DOHH2 (cell line): Measurements from ENCODE around the gene SHCBP1L.

Experiments
- H3F3A ChIP-seq: fragments of 200-600 bp; sonication (generic), shearing (Covaris generic); 2 replicates; pipeline ENCODE4 v1.6.0; 2016; ENCODE audit warnings: antibody characterized with exemption, mild to moderate bottlenecking; ENCODE audit not compliant: control insufficient read depth, insufficient read depth
- H3K27ac ChIP-seq: fragments of 200-600 bp; sonication (generic); 2 replicates; pipeline ENCODE4 v1.5.1; 2014; ENCODE audit warnings: low read depth, mild to moderate bottlenecking, low read length, moderate library complexity
- H3K27me3 ChIP-seq: fragments of 200-600 bp; sonication (generic); 2 replicates; pipeline ENCODE4 v1.6.1; 2014; ENCODE audit warnings: mild to moderate bottlenecking, low read length, mixed read lengths; ENCODE audit not compliant: control insufficient read depth
- H3K36me3 ChIP-seq: fragments of 200-600 bp; sonication (generic); 2 replicates; pipeline ENCODE4 v1.6.1; 2014; ENCODE audit warnings: mild to moderate bottlenecking, low read length, moderate library complexity, mixed read lengths; ENCODE audit not compliant: control insufficient read depth
- H3K4me1 ChIP-seq: fragments of 200-600 bp; sonication (generic); 2 replicates; pipeline ENCODE4 v1.6.1; 2014; ENCODE audit warnings: mild to moderate bottlenecking, low read length, mixed read lengths; ENCODE audit not compliant: control insufficient read depth
- H3K4me2 ChIP-seq: fragments of 200-600 bp; sonication (generic); 2 replicates; pipeline ENCODE4 v1.6.0; 2014; ENCODE audit warnings: mild to moderate bottlenecking, low read length, moderate library complexity
- H3K4me3 ChIP-seq: fragments of 200-600 bp; sonication (generic); 2 replicates; pipeline ENCODE4 v1.5.1; 2014; ENCODE audit warnings: mild to moderate bottlenecking, low read length, mixed read lengths
- H3K79me2 ChIP-seq: fragments of 200-600 bp; sonication (generic); 2 replicates; pipeline ENCODE4 v1.6.1; 2014; ENCODE audit warnings: mild to moderate bottlenecking, low read length, mixed read lengths; ENCODE audit not compliant: control insufficient read depth
- H3K9me2 ChIP-seq: fragments of 200-600 bp; sonication (generic); replicated peaks from 2 replicates; pipeline ENCODE4 v1.6.1; 2014; ENCODE audit warnings: mild to moderate bottlenecking, low read length, mixed read lengths; ENCODE audit not compliant: control insufficient read depth
- H3K9me3 ChIP-seq: fragments of 200-600 bp; sonication (generic); 2 replicates; pipeline ENCODE4 v1.6.1; 2014; ENCODE audit warnings: antibody characterized with exemption, low read length, mixed read lengths; ENCODE audit not compliant: control insufficient read depth, insufficient read depth
- H4K20me1 ChIP-seq: fragments of 200-600 bp; sonication (generic); 2 replicates; pipeline ENCODE4 v1.6.0; 2014; ENCODE audit warnings: low read depth, mild to moderate bottlenecking, antibody characterized with exemption, low read length, moderate library complexity; ENCODE audit not compliant: control insufficient read depth, insufficient read depth
- EZH2phosphoT487 ChIP-seq: fragments of 200-600 bp; sonication (generic); IDR thresholded peaks from 2 replicates; pipeline ENCODE4 v1.6.1; 2017; ENCODE audit warnings: borderline replicate concordance, mild to moderate bottlenecking, antibody characterized with exemption, low read length, moderate library complexity, mixed read lengths
- TF ChIP-seq, protein P1 (sequence below): fragments of 200-600 bp; sonication (generic); IDR thresholded peaks from one replicate; pipeline ENCODE4 v1.5.1; 2014; ENCODE audit warnings: antibody characterized with exemption, mild to moderate bottlenecking, low read depth, low read length; ENCODE audit not compliant: poor library complexity, severe bottlenecking

SHCBP1L gene

DNA sequence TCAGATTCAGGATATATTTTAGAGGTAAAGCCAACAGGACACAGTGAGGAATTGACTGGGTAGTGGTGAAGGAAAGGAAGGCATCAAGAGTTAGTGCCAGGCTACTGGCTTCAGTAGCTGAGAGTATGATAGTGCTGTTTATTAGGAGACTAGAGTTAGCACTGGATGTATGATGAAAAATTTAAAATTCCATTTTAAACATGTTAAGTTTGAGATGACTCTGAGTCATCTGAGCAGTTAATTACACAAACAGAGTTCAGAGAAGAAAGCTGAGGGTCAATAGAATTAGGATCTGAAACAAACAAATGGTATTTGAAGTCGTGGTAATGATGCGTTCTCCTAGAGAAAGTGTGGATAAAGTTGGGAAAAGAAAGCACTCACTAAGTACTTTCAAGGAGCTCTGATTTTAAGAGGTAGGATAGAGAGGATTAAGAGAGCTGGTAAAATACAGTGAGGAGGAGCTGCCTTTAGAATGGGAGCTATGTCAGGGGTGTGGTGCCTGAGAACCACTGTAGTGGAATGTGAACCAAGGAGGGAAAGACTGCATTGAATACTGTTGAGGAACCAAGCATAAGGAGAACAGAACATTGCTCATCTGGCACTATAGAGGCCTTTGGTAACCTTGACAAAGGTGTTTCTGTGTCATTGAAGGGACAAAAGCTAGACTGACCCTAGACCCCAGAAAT, 21.7 kb upstream of the SHCBP1L start:
- no peaks in the 10 kb centered on the region for H3K36me3 ChIP-seq
- no peak overlapping the region for H3K4me2 ChIP-seq
- H3K27ac ChIP-seq = no peak overlapping the region
- H3K4me1 ChIP-seq = no peaks in the 10 kb centered on the region
- no peaks in the 10 kb centered on the region for H4K20me1 ChIP-seq
- TF ChIP-seq, protein P1, sequence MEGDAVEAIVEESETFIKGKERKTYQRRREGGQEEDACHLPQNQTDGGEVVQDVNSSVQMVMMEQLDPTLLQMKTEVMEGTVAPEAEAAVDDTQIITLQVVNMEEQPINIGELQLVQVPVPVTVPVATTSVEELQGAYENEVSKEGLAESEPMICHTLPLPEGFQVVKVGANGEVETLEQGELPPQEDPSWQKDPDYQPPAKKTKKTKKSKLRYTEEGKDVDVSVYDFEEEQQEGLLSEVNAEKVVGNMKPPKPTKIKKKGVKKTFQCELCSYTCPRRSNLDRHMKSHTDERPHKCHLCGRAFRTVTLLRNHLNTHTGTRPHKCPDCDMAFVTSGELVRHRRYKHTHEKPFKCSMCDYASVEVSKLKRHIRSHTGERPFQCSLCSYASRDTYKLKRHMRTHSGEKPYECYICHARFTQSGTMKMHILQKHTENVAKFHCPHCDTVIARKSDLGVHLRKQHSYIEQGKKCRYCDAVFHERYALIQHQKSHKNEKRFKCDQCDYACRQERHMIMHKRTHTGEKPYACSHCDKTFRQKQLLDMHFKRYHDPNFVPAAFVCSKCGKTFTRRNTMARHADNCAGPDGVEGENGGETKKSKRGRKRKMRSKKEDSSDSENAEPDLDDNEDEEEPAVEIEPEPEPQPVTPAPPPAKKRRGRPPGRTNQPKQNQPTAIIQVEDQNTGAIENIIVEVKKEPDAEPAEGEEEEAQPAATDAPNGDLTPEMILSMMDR = no peak
- TF ChIP-seq EZH2phosphoT487 = no peak
- no peaks in the 10 kb centered on the region for H3K9me2 ChIP-seq
- H3K79me2 ChIP-seq = no peaks in the 10 kb centered on the region
- H3K27me3 ChIP-seq = peaks cover 12% of the 10 kb centered on the region
- H3F3A ChIP-seq = no peaks in the 10 kb centered on the region
- no peak overlapping the region for H3K4me3 ChIP-seq
- H3K9me3 ChIP-seq = no peaks in the 10 kb centered on the region

DNA sequence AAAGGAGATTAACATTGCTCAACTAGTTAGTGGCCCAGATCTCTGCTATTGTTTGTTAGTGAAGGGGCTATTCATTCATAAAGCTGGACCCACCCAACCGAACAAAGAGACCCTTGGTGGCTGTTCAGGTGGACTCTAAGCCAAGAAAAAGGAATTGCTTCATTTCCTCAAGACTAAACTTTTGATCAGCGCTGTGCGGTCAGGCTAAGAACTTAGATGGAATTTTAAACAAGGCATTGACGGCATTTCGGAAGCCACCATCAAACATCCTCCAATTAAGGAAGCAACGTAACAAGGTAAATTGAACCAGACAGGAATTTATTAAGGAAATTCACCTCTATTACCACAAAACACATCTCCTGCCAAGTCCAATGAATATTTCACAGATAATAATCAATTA, 19.9 kb upstream of the SHCBP1L start:
- no peaks in the 10 kb centered on the region for H3F3A ChIP-seq
- no peak overlapping the region for H3K4me3 ChIP-seq
- no peaks in the 10 kb centered on the region for H3K4me1 ChIP-seq
- no peak for TF ChIP-seq EZH2phosphoT487
- no peaks in the 10 kb centered on the region for H3K79me2 ChIP-seq
- no peaks in the 10 kb centered on the region for H3K36me3 ChIP-seq
- H3K27me3 ChIP-seq = peaks cover 17% of the 10 kb centered on the region
- H3K9me3 ChIP-seq = no peaks in the 10 kb centered on the region
- H3K4me2 ChIP-seq = no peak overlapping the region
- H3K27ac ChIP-seq = no peak overlapping the region
- H4K20me1 ChIP-seq = no peaks in the 10 kb centered on the region
- H3K9me2 ChIP-seq = no peaks in the 10 kb centered on the region

- Histone ChIP-seq H3K4me1 (no peaks in the 10 kb centered on the region), H3K9me3 (no peaks in the 10 kb centered on the region), H3K4me2 (no peak overlapping the region), H3K4me3 (no peak overlapping the region), H3K79me2 (no peaks in the 10 kb centered on the region), H3K27me3 (peaks cover 17% of the 10 kb centered on the region), H3K36me3 (no peaks in the 10 kb centered on the region), H4K20me1 (no peaks in the 10 kb centered on the region), H3K27ac (no peak overlapping the region), H3K9me2 (no peaks in the 10 kb centered on the region), H3F3A (no peaks in the 10 kb centered on the region)
- TF ChIP-seq EZH2phosphoT487 = no peak
- TF ChIP-seq, protein P1 = no peak
Observed at GRCh38 chr1:182972231-182972630, 19.3 kb upstream of the SHCBP1L start.

DNA sequence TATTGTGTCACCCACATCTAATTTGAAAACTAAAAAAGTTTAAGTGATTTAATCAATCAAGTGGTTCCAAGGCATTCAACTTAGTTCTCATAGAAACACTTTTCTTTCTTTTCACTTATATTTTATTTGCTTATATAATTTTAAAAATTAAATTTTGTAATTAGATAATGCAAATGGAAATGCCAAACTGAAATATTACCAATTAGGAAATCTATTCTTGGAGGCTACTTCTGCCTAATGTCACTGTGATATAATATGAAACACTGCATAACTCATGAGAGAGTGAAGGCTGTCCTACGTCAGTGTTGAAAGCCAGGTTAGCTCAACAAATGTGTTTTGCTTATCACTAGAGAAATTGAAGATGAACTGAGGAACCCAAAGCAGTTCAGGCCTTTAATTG, 18.3 kb upstream of the SHCBP1L start:
- Histone ChIP-seq H3K4me3 (no peak overlapping the region), H3K36me3 (no peaks in the 10 kb centered on the region), H4K20me1 (no peaks in the 10 kb centered on the region), H3F3A (no peaks in the 10 kb centered on the region), H3K4me1 (no peaks in the 10 kb centered on the region), H3K4me2 (no peak overlapping the region), H3K9me2 (no peaks in the 10 kb centered on the region), H3K79me2 (no peaks in the 10 kb centered on the region), H3K27ac (no peak overlapping the region), H3K27me3 (peaks cover 17% of the 10 kb centered on the region), H3K9me3 (no peaks in the 10 kb centered on the region)
- no peak for TF ChIP-seq EZH2phosphoT487
- TF ChIP-seq, protein P1 = no peak
